NB4 (cell line): Measurements from ENCODE around the gene PRR5L.

Experiments
- POLR2A ChIP-seq: IDR thresholded peaks from 2 replicates; pipeline ENCODE4 v1.6.1; 2011; ENCODE audit warnings: mild to moderate bottlenecking; ENCODE audit not compliant: insufficient read length; ENCODE audit errors: extremely low read depth
- TF ChIP-seq, protein P1 (sequence below): IDR thresholded peaks from one replicate; pipeline ENCODE4 v1.5.1; 2012; ENCODE audit warnings: low read depth, low read length

- TF ChIP-seq, protein P1, sequence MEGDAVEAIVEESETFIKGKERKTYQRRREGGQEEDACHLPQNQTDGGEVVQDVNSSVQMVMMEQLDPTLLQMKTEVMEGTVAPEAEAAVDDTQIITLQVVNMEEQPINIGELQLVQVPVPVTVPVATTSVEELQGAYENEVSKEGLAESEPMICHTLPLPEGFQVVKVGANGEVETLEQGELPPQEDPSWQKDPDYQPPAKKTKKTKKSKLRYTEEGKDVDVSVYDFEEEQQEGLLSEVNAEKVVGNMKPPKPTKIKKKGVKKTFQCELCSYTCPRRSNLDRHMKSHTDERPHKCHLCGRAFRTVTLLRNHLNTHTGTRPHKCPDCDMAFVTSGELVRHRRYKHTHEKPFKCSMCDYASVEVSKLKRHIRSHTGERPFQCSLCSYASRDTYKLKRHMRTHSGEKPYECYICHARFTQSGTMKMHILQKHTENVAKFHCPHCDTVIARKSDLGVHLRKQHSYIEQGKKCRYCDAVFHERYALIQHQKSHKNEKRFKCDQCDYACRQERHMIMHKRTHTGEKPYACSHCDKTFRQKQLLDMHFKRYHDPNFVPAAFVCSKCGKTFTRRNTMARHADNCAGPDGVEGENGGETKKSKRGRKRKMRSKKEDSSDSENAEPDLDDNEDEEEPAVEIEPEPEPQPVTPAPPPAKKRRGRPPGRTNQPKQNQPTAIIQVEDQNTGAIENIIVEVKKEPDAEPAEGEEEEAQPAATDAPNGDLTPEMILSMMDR, result no peak
- TF ChIP-seq POLR2A, result no peak
Observed at GRCh38 chr11:36281850-36282249, 14.2 kb upstream of the PRR5L start.
